ENCODE results near the gene PLA2G4A.

The PLA2G4A gene

DNA sequence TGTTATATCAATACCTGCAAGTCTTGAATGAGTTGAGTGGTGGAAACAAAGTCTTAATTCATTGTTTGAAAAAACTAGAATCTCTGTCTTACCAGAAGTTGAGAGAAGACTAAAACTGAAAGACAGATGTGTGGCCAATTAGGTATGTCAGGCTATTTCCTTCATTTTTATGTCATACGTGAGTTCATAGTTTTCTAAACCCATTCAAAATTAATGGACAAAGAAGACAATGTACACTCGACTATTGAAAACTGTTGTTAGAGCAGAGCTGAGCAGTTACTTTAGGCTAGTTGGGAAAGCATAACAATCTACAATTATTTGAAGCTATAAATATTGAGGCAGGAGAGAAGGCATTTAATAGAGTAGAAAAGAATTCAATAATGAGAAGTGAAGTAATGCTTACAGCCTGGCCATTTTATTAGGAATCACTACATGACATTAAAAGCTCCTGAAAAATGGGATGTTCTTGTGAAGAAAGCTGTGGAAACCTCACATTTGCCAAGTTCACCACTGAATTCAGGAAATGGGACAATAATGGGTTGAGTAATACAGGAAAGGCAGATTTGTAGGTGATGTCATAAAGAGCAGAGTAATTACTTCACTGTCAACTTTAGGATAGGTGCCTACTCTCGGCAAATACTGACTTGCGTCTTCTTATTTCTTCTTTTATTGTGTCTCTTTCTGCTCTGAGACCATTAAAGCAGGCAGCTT is 204.4 kb downstream of the PLA2G4A start:
- DNase-seq: no peak

DNA sequence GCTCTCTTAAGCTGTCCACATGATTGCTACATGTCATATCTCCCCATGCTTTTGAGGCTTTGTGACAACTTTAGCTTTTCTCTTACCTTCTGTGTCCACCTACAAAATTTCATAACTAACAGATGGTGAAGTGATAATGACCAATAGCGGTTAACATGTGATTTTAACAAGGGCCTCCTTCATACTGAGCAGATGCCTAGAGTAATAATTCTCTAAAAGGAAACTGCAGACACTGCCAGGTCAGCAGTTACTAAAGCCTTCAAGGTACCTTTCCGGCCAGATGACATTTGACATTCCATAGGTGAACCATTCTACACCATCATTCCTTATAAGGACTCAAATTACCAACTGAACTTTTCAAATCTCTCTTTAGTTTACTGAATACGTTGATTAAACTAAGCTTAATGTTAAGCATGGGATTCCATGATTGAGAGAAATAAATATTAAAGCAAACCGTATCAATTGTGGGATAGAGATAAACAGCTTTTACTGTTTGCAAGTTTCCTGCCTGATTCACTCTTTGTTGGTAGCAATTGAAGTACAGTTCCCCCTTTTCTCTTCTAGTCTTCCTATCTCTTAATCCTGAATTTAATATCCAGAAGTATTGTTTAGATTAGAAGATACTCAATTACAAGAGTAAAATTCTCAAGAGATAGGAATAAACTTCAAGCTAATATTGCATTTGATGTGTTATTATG is 205.1 kb downstream of the PLA2G4A start:
- no peak for DNase-seq

DNA sequence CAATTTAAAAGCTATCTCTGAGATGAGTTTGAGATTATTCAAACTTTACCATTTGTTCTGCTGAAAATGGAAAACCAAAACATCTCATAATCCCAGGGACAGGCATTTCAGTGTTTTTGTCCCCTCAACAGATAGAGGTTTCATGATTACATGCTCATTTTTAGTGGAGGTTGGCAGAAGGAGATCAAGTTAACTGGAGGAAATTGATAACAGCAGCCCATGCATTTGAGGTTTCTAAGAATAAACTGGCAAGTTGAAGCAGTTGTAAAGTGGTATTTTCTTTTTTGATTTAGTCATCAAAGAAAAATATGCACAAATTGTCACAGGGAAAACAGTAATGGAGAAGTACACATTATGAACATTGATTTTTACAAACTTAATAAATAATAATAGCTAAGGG is 205.8 kb downstream of the PLA2G4A start:
- DNase-seq: no peak

DNA sequence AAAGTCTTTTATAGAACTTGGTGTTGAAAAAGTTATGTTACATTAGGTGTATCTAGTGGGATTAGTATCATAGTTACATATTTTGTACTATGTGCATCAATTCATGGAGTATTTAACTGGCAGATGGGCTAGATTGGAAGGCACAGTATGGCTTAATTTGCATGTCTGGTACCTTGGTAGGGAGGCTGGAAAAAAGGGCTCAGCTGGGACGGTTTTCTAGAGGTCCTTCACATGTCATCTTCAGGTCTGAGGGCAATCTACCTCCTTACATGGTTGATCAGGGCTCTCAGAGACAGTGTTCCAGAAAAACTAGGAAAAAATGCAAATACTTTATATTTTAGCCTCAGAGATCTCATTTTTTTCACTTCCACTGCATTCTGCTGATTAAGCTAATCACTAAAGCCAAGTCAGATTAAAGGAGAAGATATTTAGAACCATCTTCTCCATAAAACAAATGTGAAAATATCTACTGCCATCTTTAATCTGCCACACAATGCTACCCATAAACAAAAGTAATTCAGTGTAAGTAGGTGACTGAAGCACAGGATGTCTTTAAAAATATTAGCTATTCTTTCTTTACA is 209.3 kb downstream of the PLA2G4A start:
- DNase-seq: no peak
